Mesothelial cell of epicardium (in vitro differentiated cells): ENCODE results near the gene TTC39A. TPM values are rescaled to one million over a fixed set of nuclear protein-coding genes. Genes with fewer than 3 reads are reported as not detected.

Source experiments
- DNase-seq, 2 experiments: peaks; one replicate each; pipeline ENCODE4 v3.0.0; 2021; ENCODE audit warnings: low spot score in 2 of 2; ENCODE audit not compliant: unreplicated experiment in 2 of 2
- H3K27ac Mint-ChIP-seq: 2 replicates; pipeline ENCODE4 v1.8.0; 2021; ENCODE audit warnings: mixed read lengths
- H3K27me3 Mint-ChIP-seq: 2 replicates; pipeline ENCODE4 v1.8.0; 2021; ENCODE audit warnings: low read depth, mixed read lengths
- H3K36me3 Mint-ChIP-seq: 2 replicates; pipeline ENCODE4 v1.8.0; 2021; ENCODE audit warnings: mixed read lengths
- H3K4me1 Mint-ChIP-seq: 2 replicates; pipeline ENCODE4 v1.8.0; 2021; ENCODE audit warnings: mixed read lengths
- H3K4me3 Mint-ChIP-seq: 2 replicates; pipeline ENCODE4 v1.8.0; 2021; ENCODE audit warnings: mild to moderate bottlenecking, moderate library complexity, mixed read lengths
- H3K9me3 Mint-ChIP-seq: 2 replicates; pipeline ENCODE4 v1.8.0; 2021; ENCODE audit warnings: mixed read lengths
- CTCF ChIP-seq: fragments of 200-600 bp; sonication (generic); IDR thresholded peaks from one replicate; pipeline ENCODE4 v1.5.0; 2021; ENCODE audit warnings: antibody characterized with exemption; ENCODE audit not compliant: unreplicated experiment
- total RNA-seq: library from RNA; stranded (reverse); gene quantifications from 3 replicates; pipeline ENCODE4 v1.2.1, GENCODE V29; 2021

The TTC39A gene
- total RNA-seq, 1 donor from 2014 or later, result 8.0 TPM

GRCh38 chr1:51365774-51366173, 35.4 kb upstream of the TTC39A start:
- Mint-ChIP-seq H3K27ac (no peak overlapping the region), H3K27me3 (no peaks in the 10 kb centered on the region), H3K36me3 (peaks cover 13% of the 10 kb centered on the region), H3K9me3 (no peaks in the 10 kb centered on the region), H3K4me1 (no peaks in the 10 kb centered on the region), H3K4me3 (no peak overlapping the region)
- no peak for TF ChIP-seq CTCF
- no peak for DNase-seq

GRCh38 chr1:51359879-51360278, 29.5 kb upstream of the TTC39A start:
- TF ChIP-seq CTCF, result no peak
- Mint-ChIP-seq H3K27ac (no peak overlapping the region), H3K27me3 (no peaks in the 10 kb centered on the region), H3K9me3 (no peaks in the 10 kb centered on the region), H3K36me3 (peaks cover 16% of the 10 kb centered on the region), H3K4me3 (no peak overlapping the region), H3K4me1 (no peaks in the 10 kb centered on the region)
- DNase-seq, result no peak

GRCh38 chr1:51355382-51355781, 25.0 kb upstream of the TTC39A start:
- no peaks in the 10 kb centered on the region for H3K9me3 Mint-ChIP-seq
- peaks cover 11% of the 10 kb centered on the region for H3K36me3 Mint-ChIP-seq
- peaks cover 8% of the 10 kb centered on the region for H3K4me1 Mint-ChIP-seq
- H3K27me3 Mint-ChIP-seq, result no peaks in the 10 kb centered on the region
- DNase-seq, result no peak
- H3K4me3 Mint-ChIP-seq, result no peak overlapping the region
- H3K27ac Mint-ChIP-seq, result no peak overlapping the region
- TF ChIP-seq CTCF, result no peak

GRCh38 chr1:51354416-51354815, 24.1 kb upstream of the TTC39A start:
- DNase-seq, result no peak
- H3K27ac Mint-ChIP-seq, result no peak overlapping the region
- H3K36me3 Mint-ChIP-seq, result peaks cover 9% of the 10 kb centered on the region
- peaks cover 14% of the 10 kb centered on the region for H3K4me1 Mint-ChIP-seq
- H3K9me3 Mint-ChIP-seq, result no peaks in the 10 kb centered on the region
- no peak overlapping the region for H3K4me3 Mint-ChIP-seq
- no peaks in the 10 kb centered on the region for H3K27me3 Mint-ChIP-seq
- no peak for TF ChIP-seq CTCF

GRCh38 chr1:51351907-51352306, 21.5 kb upstream of the TTC39A start:
- no peak for DNase-seq
- peaks cover 3% of the 10 kb centered on the region for H3K27me3 Mint-ChIP-seq
- no peak for TF ChIP-seq CTCF
- peaks cover 9% of the 10 kb centered on the region for H3K36me3 Mint-ChIP-seq
- peaks cover 19% of the 10 kb centered on the region for H3K4me1 Mint-ChIP-seq
- no peaks in the 10 kb centered on the region for H3K9me3 Mint-ChIP-seq
- no peak overlapping the region for H3K4me3 Mint-ChIP-seq
- no peak overlapping the region for H3K27ac Mint-ChIP-seq

GRCh38 chr1:51349862-51350261, 19.5 kb upstream of the TTC39A start:
- no peaks in the 10 kb centered on the region for H3K36me3 Mint-ChIP-seq
- no peak overlapping the region for H3K4me3 Mint-ChIP-seq
- peaks cover 19% of the 10 kb centered on the region for H3K4me1 Mint-ChIP-seq
- no peak for DNase-seq
- H3K27ac Mint-ChIP-seq, result no peak overlapping the region
- H3K9me3 Mint-ChIP-seq, result no peaks in the 10 kb centered on the region
- TF ChIP-seq CTCF, result no peak
- peaks cover 21% of the 10 kb centered on the region for H3K27me3 Mint-ChIP-seq
